ENCODE measurements around the gene LTBP3. TPM values are rescaled to one million over a fixed set of nuclear protein-coding genes. Genes with fewer than 3 reads are reported as not detected.

Gene LTBP3
- total RNA-seq, 1 donor: 25.6 TPM

DNA sequence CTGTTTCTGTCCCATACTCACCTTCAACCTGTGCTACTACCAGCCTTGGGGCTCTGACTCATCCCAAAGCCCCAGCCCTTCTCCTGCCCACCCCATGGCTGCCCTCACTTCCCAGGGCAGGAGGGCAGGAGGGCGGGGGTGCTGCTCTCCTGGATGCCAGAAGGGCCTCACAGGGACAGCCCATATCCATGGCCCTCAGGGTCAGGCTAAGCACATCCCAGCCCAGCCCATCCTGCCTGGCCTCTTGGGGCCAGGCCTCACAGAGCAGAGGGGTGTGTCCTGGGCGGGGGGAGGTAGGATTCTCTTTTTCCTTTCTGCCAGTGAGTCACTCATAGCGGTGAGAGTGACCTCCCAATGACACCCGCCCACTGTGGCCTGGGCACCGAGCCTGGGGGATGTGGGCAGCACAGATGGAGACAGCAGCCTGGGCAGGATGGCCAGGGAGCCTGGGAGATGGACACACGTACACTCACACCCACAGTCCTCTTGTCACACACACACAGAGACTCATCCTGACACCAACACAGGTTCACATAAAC, 2.4 kb downstream of the LTBP3 start:
- Histone ChIP-seq H3K27me3 (ENCODE audit: insufficient read depth, low read length) (no peaks in the 10 kb centered on the region), H3K4me3 (ENCODE audit: low read length) (no peak overlapping the region), H3K4me1 (ENCODE audit: insufficient read depth, low read length) (peaks cover 64% of the 10 kb centered on the region), H3K9me3 (ENCODE audit: low read depth, low read length) (no peaks in the 10 kb centered on the region)

DNA sequence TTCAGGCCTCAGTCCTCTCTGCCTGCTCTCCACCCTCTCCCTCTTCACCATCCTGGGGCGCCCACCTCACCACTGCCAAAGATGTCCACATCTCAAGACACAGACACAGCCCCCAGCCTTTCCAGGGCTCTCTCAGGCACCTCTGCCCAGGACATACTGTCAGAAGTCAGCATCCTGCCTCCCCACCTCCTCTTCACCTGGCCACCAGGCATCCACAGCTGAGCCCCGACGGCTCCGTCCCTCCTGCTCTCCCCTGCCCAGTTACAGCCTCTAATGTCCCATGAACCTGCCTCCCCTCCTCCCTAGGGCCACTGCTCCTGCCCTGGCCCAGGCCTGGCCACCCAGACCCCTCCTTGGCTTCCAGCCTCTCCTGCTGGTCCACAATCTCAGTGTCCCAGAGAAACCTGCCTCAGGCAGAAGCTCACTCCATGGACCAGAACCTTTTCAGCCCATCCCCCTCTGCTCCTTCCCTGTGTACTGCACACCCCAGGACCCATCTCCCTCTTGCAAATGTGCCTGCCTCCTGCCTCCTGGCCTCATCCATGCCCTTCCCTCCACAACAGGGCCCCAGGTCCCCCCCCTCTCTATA, 3.2 kb downstream of the LTBP3 start:
- H3K27me3 ChIP-seq (ENCODE audit: insufficient read depth, low read length): no peaks in the 10 kb centered on the region
- peaks cover 64% of the 10 kb centered on the region for H3K4me1 ChIP-seq (ENCODE audit: insufficient read depth, low read length)
- H3K9me3 ChIP-seq (ENCODE audit: low read depth, low read length): no peaks in the 10 kb centered on the region
- no peak overlapping the region for H3K4me3 ChIP-seq (ENCODE audit: low read length)

DNA sequence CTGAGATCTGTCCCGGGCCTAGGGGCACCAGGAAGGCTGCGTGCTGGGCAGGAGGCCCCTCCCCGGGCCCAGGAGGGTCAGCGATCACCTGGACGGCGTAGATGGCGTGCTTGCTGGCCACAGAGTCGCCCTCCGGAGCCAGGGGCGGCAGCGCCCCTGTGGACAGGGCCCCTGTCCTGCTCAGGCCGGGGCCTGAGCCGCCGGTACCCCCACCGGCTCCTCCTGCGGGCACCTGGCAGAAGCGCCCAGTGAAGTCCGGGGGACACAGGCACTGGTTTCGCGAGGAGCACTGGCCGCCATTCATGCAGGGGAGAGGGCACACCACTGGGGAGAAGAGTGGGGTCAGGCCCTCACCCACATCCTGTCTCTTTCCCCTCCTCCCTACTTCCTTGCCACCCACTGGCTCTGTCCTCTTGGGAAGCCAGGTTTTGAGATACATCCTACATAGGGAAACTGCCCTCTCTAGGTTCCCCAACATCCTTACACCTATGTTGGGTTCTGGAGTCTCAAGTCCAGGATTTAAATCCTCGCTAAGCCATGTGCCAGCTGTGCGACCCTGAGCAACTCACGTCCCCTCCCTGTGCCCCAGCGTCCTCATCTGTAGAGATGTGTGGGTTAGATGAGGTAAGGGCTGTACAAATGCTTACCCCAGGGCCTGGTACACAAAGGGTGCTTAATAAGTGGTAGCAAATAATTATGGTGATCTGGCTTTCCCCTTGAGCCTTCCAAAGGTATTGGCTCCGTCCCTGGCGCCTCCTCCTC, 3.9 kb downstream of the LTBP3 start:
- H3K9me3 ChIP-seq (ENCODE audit: low read depth, low read length): no peaks in the 10 kb centered on the region
- H3K4me3 ChIP-seq (ENCODE audit: low read length): no peak overlapping the region

DNA sequence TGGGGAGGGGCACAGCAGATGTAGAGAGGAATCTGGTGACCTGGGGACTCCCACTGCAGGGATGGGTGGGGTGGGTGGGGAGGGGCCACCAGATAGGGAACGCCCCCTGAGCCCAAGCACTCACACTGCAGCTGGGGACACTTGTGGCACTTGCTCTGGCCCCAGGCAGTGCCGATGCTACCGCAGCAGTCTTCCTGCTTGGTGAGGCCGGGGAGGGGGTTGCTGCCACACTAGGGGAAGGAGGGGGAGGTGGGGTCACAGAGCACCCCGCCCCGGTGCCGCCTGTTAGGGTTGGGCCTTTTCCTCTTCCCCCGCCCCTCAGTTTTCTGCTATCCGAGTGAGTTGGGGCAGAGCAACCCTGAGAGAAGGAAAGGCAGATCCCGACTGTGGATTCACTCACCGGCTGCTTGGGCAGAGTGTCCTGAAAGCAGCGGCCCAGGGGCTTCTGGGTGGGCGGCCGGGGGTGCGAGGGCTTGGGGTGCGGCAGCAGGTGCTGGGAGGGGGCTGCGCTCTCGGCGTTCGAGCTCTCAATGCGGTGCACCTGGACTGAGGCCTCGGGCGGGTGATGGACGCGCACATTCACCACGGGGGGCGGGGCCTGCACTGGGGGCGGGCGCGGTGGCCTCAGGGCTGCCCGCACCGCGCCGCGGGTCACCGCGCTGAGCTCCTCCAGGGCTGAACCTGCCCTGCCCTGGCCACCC, 4.7 kb downstream of the LTBP3 start:
- Histone ChIP-seq H3K4me1 (ENCODE audit: insufficient read depth, low read length) (peaks cover 59% of the 10 kb centered on the region), H3K9me3 (ENCODE audit: low read depth, low read length) (no peaks in the 10 kb centered on the region), H3K4me3 (ENCODE audit: low read length) (no peak overlapping the region), H3K27me3 (ENCODE audit: insufficient read depth, low read length) (no peaks in the 10 kb centered on the region)

More for the DNA sequence above, 3.9 kb downstream of the LTBP3 start:
- Histone ChIP-seq H3K27me3 (ENCODE audit: insufficient read depth, low read length) (no peaks in the 10 kb centered on the region), H3K4me1 (ENCODE audit: insufficient read depth, low read length) (peaks cover 60% of the 10 kb centered on the region)

DNA sequence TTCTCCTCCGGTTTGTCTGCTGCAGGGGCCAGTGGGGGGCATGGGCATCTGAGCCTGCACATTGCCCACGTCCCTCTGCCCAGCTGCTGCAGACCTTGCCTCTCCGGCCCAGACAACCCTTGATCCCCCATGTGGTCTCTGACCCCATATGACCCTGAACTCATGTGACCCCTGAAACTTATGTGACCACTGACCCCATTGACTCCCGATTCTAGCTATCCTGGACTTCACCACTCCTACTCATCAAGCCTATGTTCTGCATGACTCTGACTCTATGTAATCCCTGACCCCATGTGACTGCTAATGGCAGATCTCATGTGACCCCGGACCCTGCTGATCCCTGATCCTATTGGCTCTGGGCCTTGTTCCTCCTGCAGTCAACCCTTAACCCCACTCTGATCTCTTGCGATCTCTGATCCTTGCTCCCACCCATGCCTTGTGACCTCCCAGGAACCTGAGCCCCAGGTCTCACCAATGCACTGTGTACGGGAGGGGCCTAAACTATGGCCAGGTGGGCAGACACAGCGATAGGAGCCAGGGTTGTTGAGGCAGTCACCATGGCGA, 5.7 kb downstream of the LTBP3 start:
- H3K4me1 ChIP-seq (ENCODE audit: insufficient read depth, low read length): peaks cover 69% of the 10 kb centered on the region
- no peaks in the 10 kb centered on the region for H3K9me3 ChIP-seq (ENCODE audit: low read depth, low read length)
- no peak overlapping the region for H3K4me3 ChIP-seq (ENCODE audit: low read length)
- H3K27me3 ChIP-seq (ENCODE audit: insufficient read depth, low read length): no peaks in the 10 kb centered on the region

DNA sequence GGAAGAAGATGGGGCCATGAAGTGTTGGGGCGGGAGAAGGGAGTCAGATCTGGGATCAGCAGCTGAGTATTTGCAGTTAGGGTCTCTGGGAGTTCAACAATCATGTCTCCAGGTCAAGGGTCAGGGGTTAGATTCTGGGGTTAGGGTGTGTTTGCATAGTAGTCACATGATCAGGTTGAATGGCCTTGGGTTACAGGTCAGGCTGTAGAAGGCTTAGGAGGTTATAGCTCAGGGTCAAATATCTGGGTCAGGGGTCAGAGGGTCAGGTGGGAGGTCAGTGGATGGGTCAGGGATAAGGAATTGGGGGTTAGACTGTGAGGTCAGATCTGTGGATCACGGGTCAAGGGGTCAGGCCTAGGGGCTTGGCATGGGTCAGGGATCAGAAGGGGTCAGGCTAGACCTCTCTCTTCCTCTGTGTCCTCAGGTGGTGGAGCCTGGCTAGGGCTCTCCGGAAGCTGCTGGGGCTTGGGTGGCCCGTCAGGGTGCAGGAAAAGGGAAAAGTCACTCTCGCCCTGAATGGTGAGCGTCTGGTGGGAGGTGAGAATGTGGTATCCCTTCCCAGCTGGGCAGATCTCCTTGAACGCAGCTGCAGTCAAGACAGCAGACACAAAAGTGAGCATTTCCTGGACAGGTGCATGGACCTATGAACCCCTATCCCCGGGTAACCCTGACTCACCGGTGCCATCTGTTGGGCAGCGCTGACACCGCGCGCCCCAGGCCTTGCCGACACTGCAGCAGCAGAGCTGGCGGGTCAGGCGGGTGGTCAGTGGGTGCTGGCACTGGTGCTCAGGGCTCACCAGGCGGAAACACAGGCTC, 6.4 kb downstream of the LTBP3 start:
- Histone ChIP-seq H3K4me1 (ENCODE audit: insufficient read depth, low read length) (peaks cover 72% of the 10 kb centered on the region), H3K9me3 (ENCODE audit: low read depth, low read length) (no peaks in the 10 kb centered on the region), H3K4me3 (ENCODE audit: low read length) (no peak overlapping the region), H3K27me3 (ENCODE audit: insufficient read depth, low read length) (no peaks in the 10 kb centered on the region)

DNA sequence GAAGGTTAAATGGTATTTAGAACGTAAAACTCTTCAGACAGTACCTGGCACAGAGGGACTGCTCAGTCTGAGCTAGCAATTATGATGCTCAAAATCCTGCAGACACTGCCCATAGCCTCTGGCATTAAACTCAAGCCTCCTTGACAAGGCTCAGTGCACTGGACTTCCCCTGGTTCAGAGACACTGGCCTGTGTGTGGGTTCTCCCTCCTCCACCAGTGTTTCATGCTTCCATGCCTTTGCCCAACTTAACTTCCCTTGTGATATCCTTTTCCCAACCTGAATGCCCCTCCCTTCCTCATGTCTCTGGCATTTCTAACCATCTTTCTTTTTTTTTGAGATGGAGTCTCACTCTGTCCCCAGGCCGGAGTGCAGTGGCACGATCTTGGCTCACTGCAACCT, 9.1 kb downstream of the LTBP3 start:
- Histone ChIP-seq H3K27me3 (ENCODE audit: insufficient read depth, low read length) (no peaks in the 10 kb centered on the region), H3K4me1 (ENCODE audit: insufficient read depth, low read length) (peaks cover 60% of the 10 kb centered on the region), H3K4me3 (ENCODE audit: low read length) (no peak overlapping the region), H3K9me3 (ENCODE audit: low read depth, low read length) (no peaks in the 10 kb centered on the region)

DNA sequence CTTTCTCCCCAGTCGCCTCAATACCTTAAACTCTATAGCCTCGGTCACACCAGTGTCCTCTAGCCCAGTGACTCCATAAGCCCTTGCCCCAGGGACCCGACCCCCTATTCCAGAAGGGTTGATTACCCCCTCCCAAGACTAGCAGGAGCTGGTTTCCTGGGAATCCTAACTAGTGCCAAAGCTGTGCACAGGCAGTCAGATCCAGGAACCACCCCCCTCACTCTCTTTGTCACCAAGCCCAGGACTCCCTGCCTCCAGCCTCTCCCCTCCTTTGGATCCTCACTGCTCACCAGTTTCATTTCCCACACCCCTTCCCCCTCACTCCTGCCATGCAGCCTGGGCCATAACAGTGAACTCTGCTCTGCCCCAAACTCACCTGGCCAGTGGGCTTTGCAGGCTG, 9.8 kb downstream of the LTBP3 start:
- no peaks in the 10 kb centered on the region for H3K9me3 ChIP-seq (ENCODE audit: low read depth, low read length)
- H3K4me3 ChIP-seq (ENCODE audit: low read length): no peak overlapping the region
- H3K4me1 ChIP-seq (ENCODE audit: insufficient read depth, low read length): peaks cover 53% of the 10 kb centered on the region
- H3K27me3 ChIP-seq (ENCODE audit: insufficient read depth, low read length): no peaks in the 10 kb centered on the region

DNA sequence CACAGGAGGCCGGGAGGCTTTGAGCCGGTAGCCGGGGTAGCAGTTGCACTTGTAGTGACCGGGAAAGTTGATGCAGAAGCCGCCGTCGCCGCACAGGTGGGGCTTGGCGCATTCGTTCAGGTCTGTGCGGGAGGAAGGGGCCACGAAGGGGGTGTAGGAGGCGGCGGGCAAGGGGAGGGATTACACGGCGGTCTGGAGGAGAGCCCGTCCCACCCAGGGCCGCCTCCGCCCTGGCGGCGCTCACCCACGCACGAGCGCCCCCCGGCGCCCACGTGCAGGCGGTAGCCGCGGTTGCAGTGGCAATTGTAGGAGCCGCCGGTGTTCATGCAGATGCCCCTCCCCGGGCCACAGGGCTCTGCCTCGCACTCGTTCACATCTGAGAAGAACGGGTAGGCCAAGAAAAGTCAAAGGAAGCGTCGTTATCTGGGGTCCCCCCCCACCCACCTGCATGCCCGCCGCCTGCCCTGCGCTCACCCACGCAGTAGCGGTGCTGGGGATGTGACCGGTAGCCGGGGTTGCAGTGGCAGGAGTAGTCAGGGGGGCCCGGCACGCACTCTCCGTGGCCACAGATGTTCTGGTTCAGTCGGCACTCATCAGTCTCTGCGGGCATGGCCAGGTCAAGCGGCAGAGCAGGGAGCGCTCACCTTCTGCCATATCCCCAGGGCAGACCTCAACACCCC, 10.6 kb downstream of the LTBP3 start:
- Histone ChIP-seq H3K4me1 (ENCODE audit: insufficient read depth, low read length) (peaks cover 47% of the 10 kb centered on the region), H3K4me3 (ENCODE audit: low read length) (no peak overlapping the region), H3K9me3 (ENCODE audit: low read depth, low read length) (no peaks in the 10 kb centered on the region), H3K27me3 (ENCODE audit: insufficient read depth, low read length) (no peaks in the 10 kb centered on the region)

DNA sequence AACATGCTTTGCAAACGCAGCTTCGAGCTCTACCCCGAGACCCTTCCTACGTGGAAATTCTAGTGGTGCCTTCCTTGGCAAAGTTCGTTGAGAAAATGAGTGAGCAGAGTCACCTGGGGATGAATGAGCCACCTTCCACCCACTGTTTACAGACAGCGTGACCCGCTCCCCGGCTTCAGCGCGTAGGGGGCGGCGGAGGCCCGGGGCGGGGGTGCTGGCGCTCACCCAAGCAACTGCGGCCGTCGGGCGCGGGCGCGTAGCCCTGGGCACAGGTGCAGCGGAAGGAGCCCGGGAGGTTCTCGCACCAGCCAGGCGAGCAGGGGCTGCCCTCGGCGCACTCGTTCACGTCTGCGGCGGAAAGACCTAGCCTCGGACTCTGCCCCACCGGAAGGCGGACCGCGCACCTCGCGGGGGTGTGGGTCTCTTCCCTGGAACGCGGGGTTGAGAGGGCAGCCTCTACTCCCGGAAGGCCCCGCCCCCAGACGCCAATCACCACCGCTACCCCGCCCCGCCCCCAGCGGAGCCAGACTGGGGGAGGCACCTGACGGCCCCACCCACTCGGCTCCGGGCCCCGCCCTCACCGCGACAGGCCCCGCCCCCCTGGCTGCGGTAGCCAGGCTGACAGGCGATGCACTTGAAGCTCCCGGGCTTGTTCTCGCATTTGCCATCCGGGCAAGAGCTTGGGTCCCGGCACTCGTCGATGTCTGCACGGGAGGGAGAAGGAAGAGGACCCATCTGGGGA, 11.8 kb downstream of the LTBP3 start:
- Histone ChIP-seq H3K4me1 (ENCODE audit: insufficient read depth, low read length) (peaks cover 42% of the 10 kb centered on the region), H3K9me3 (ENCODE audit: low read depth, low read length) (no peaks in the 10 kb centered on the region), H3K4me3 (ENCODE audit: low read length) (peak overlapping the region; percentile 31), H3K27me3 (ENCODE audit: insufficient read depth, low read length) (no peaks in the 10 kb centered on the region)

DNA sequence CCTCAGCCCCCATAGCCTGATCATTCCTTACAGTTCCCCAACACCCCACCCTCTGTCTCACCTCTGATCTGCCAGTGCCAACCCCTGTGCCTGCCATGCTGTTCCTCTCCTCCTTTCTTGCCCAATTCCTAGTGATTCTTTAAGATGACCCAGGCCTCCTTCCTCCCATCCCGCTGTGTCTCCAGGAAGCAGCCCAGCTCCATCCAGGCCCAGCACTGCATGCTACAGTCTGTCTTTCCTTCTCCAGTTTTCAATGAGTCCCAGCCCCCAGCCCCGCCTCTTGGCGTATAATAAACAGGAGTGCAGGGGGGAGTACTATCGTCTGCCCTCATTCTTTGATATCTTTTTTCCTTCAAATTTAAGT, 12.3 kb downstream of the LTBP3 start:
- Histone ChIP-seq H3K4me1 (ENCODE audit: insufficient read depth, low read length) (peaks cover 46% of the 10 kb centered on the region), H3K27me3 (ENCODE audit: insufficient read depth, low read length) (no peaks in the 10 kb centered on the region), H3K4me3 (ENCODE audit: low read length) (no peak overlapping the region), H3K9me3 (ENCODE audit: low read depth, low read length) (no peaks in the 10 kb centered on the region)

DNA sequence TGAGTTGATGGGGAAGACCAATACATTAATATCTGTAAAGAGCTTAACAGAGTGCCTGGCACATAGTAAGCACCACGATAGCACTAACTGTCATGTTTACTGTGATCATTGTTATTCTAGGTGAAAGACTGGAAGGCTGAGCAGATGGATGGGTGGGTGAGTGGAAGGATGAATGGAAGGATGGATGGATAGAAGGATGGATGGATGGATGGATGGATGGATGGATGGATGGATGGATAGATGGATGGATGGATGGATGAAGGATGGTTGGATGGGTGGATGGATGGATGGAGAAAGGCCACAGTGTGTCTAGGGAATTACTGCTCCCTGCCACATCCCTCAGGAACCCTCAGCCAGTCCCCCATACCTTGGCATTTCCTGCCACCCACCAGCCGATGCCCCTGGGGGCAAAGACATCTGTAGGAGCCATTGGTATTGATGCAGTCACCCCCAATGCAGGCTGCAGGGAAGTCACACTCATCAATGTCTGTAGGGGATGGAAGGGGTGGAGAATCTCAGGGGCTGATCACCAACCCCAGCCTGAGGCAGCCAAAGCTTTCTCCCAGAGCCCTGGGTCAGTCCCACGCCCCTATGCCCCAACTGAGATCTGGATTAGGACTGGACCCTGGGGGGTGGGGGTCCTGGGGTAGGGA, 15.3 kb downstream of the LTBP3 start:
- Histone ChIP-seq H3K27me3 (ENCODE audit: insufficient read depth, low read length) (no peaks in the 10 kb centered on the region), H3K4me3 (ENCODE audit: low read length) (no peak overlapping the region), H3K4me1 (ENCODE audit: insufficient read depth, low read length) (peaks cover 41% of the 10 kb centered on the region), H3K9me3 (ENCODE audit: low read depth, low read length) (no peaks in the 10 kb centered on the region)
